HepG2 (cell line): ENCODE data around the gene ZSWIM8. TPM values are rescaled to one million over a fixed set of nuclear protein-coding genes. Genes with fewer than 3 reads are reported as not detected.

Experiments
- AGO2 ChIP-seq: fragments of 200-400 bp; formaldehyde crosslinking; optimal IDR thresholded peaks from 2 replicates; pipeline ENCODE3; 2017; ENCODE audit warnings: mild to moderate bottlenecking, low read depth, low read length, moderate library complexity
- DNMT1 ChIP-seq: sonication (generic); formaldehyde crosslinking; IDR thresholded peaks from 2 replicates; pipeline ENCODE4 v1.5.1; 2020; ENCODE audit warnings: mild to moderate bottlenecking, missing genetic modification reagents
- FLYWCH1 ChIP-seq: sonication (generic); formaldehyde crosslinking; IDR thresholded peaks from 2 replicates; pipeline ENCODE4 v1.8.1; 2023; ENCODE audit warnings: mild to moderate bottlenecking, missing genetic modification reagents
- FOXP4 ChIP-seq: sonication (generic); formaldehyde crosslinking; IDR thresholded peaks from 2 replicates; pipeline ENCODE4 v1.4.0; 2020; ENCODE audit warnings: missing genetic modification reagents
- HNRNPLL ChIP-seq: fragments of 200-400 bp; formaldehyde crosslinking; IDR thresholded peaks from 2 replicates; pipeline ENCODE4 v1.6.1; 2017; ENCODE audit warnings: mild to moderate bottlenecking, low read depth, low read length; ENCODE audit not compliant: poor library complexity, severe bottlenecking
- JUNB ChIP-seq: sonication (generic); formaldehyde crosslinking; IDR thresholded peaks from 2 replicates; pipeline ENCODE4 v1.8.0; 2022; ENCODE audit warnings: missing genetic modification reagents, mild to moderate bottlenecking, borderline replicate concordance
- MXI1 ChIP-seq: IDR thresholded peaks from 3 replicates; pipeline ENCODE4 v1.6.1; 2012; ENCODE audit warnings: low read depth, low read length, inconsistent platforms, borderline replicate concordance
- MYNN ChIP-seq: sonication (generic); formaldehyde crosslinking; IDR thresholded peaks from 2 replicates; pipeline ENCODE4 v1.4.0; 2020; ENCODE audit warnings: mild to moderate bottlenecking, low read depth, missing genetic modification reagents
- NFIC ChIP-seq: IDR thresholded peaks from 2 replicates; pipeline ENCODE4 v1.6.1; 2012; ENCODE audit warnings: mild to moderate bottlenecking, low read length, inconsistent platforms
- NONO ChIP-seq, 2 experiments: fragments of 450-650 bp in 1 of 2; sonication (generic) in 1 of 2; formaldehyde crosslinking in 1 of 2; IDR thresholded peaks in 1 of 2; conservative IDR thresholded peaks in 1 of 2; 2 replicates each; pipeline versions ENCODE4 v1.6.1 to v1.8.0; 2017 to 2022; ENCODE audit warnings: mild to moderate bottlenecking in 1 of 2, missing genetic modification reagents in 1 of 2, moderate library complexity in 1 of 2
- PAF1 ChIP-seq: IDR thresholded peaks from 2 replicates; pipeline ENCODE4 v1.6.1; 2016; ENCODE audit warnings: missing genetic modification reagents, missing compliant biosample characterization
- PAX8 ChIP-seq: sonication (generic); formaldehyde crosslinking; IDR thresholded peaks from 2 replicates; pipeline ENCODE4 v1.8.0; 2022; ENCODE audit warnings: mild to moderate bottlenecking, missing genetic modification reagents, borderline replicate concordance
- PLSCR1 ChIP-seq: sonication (generic); formaldehyde crosslinking; IDR thresholded peaks from 2 replicates; pipeline ENCODE4 v1.5.0; 2020; ENCODE audit warnings: missing genetic modification reagents, mild to moderate bottlenecking, borderline replicate concordance
- PTBP1 ChIP-seq: fragments of 200-400 bp; formaldehyde crosslinking; IDR thresholded peaks from 2 replicates; pipeline ENCODE4 v1.6.1; 2018; ENCODE audit warnings: low read length, low read depth; ENCODE audit not compliant: poor library complexity, severe bottlenecking
- TEAD2 ChIP-seq: sonication (generic); formaldehyde crosslinking; IDR thresholded peaks from 2 replicates; pipeline ENCODE4 v1.9.0; 2021; ENCODE audit warnings: missing genetic modification reagents
- TRIM24 ChIP-seq: sonication (generic); formaldehyde crosslinking; IDR thresholded peaks from 2 replicates; pipeline ENCODE4 v1.8.0; 2022; ENCODE audit warnings: mild to moderate bottlenecking, missing genetic modification reagents
- ZNF589 ChIP-seq: sonication (generic); formaldehyde crosslinking; conservative IDR thresholded peaks from 2 replicates; pipeline ENCODE4 v1.8.0; 2022; ENCODE audit warnings: mild to moderate bottlenecking, moderate library complexity, missing genetic modification reagents
- ZNF850 ChIP-seq: sonication (generic); formaldehyde crosslinking; conservative IDR thresholded peaks from 2 replicates; pipeline ENCODE4 v1.9.0; 2021; ENCODE audit warnings: mild to moderate bottlenecking, missing genetic modification reagents
- ZXDC ChIP-seq: sonication (generic); formaldehyde crosslinking; IDR thresholded peaks from 2 replicates; pipeline ENCODE4 v1.5.0; 2020; ENCODE audit warnings: mild to moderate bottlenecking, missing genetic modification reagents
- polyA plus RNA-seq, 8 experiments: library from polyadenylated mRNA; depleted of rRNA in 3 of 8; stranded (reverse) in 7 of 8; unstranded in 1 of 8; fragments of >200 nt; fragmentation: Illumina TruSeq in 4 of 8; extraction: Trizol in 4 of 8; gene quantifications; 2 replicates each; pipeline versions ENCODE4 v1.2.1 to v1.2.3, GENCODE V29; 2011 to 2016; ENCODE audit warnings: low read depth in 4 of 8, missing spikeins in 1 of 8, mixed read lengths in 1 of 8; ENCODE audit not compliant: insufficient read depth in 1 of 8
- total RNA-seq, 5 experiments: library from RNA; depleted of rRNA; stranded (reverse); fragments of >200 nt; fragmentation: Illumina TruSeq; extraction: Trizol; gene quantifications; 2 replicates each; pipeline ENCODE4 v1.2.3, GENCODE V29; 2016; ENCODE audit warnings: low read depth in 1 of 5
- TF ChIP-seq, protein P1 (sequence below): sonication (generic); formaldehyde crosslinking; IDR thresholded peaks from 2 replicates; pipeline ENCODE4 v1.4.0; 2020; ENCODE audit warnings: missing genetic modification reagents, borderline replicate concordance
- TF ChIP-seq, protein P2 (sequence below): sonication (generic); formaldehyde crosslinking; IDR thresholded peaks from 2 replicates; pipeline ENCODE4 v1.5.0; 2020; ENCODE audit warnings: missing genetic modification reagents

ZSWIM8 gene
- total and polyA plus RNA-seq, 2 of the 13 experiments (the other 11 are each of a cell fraction or from before 2014, with no cell fraction given): 39.9 to 98.2 TPM

GRCh38 chr10:73781879-73782748, 3.3 kb upstream of the ZSWIM8 start, which contains the start of gene CHCHD1 (continued):
- TF ChIP-seq JUNB (CRISPR knock-in tag) (no peak), HNRNPLL (peak; percentile 68), NONO (IDR thresholded peaks at IDR 0.05) (no peak), NONO (CRISPR knock-in tag; conservative IDR thresholded peaks at IDR 0.05) (peak; percentile 77), FOXP4 (CRISPR knock-in tag) (no peak; the same call in 1 of the 2 replicates), TRIM24 (CRISPR knock-in tag) (0 out of 2 replicates have a peak, but pooled peaks have one; percentile 49), PTBP1 (no peak), PLSCR1 (CRISPR knock-in tag) (no peak), TEAD2 (CRISPR knock-in tag) (no peak), PAF1 (CRISPR knock-in tag) (no peak), FLYWCH1 (CRISPR knock-in tag) (no peak), ZNF589 (CRISPR knock-in tag) (peak; percentile 58; the same call in 1 of the 2 replicates), DNMT1 (CRISPR knock-in tag) (no peak), MXI1 (peak; percentile 79; the same call in 1 of the 3 replicates), PAX8 (no peak), AGO2 (peak; percentile 50), NFIC (no peak), ZXDC (CRISPR knock-in tag) (0 out of 2 replicates have a peak, but pooled peaks have one; percentile 52), ZNF850 (CRISPR knock-in tag) (no peak), MYNN (no peak)
- TF ChIP-seq, protein P1, sequence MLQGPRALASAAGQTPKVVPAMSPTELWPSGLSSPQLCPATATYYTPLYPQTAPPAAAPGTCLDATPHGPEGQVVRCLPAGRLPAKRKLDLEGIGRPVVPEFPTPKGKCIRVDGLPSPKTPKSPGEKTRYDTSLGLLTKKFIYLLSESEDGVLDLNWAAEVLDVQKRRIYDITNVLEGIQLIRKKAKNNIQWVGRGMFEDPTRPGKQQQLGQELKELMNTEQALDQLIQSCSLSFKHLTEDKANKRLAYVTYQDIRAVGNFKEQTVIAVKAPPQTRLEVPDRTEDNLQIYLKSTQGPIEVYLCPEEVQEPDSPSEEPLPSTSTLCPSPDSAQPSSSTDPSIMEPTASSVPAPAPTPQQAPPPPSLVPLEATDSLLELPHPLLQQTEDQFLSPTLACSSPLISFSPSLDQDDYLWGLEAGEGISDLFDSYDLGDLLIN: peak; percentile 91; the same call in 1 of the 2 replicates
- TF ChIP-seq, protein P2, sequence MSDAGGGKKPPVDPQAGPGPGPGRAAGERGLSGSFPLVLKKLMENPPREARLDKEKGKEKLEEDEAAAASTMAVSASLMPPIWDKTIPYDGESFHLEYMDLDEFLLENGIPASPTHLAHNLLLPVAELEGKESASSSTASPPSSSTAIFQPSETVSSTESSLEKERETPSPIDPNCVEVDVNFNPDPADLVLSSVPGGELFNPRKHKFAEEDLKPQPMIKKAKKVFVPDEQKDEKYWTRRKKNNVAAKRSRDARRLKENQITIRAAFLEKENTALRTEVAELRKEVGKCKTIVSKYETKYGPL: 0 out of 2 replicates have a peak, but pooled peaks have one; percentile 36
